ENCODE measurements around the gene CEP70. TPM values are rescaled to one million over a fixed set of nuclear protein-coding genes. Genes with fewer than 3 reads are reported as not detected.

The CEP70 gene
- total RNA-seq, 2 experiments from 2014 or later: 10.0 to 11.2 TPM

DNA sequence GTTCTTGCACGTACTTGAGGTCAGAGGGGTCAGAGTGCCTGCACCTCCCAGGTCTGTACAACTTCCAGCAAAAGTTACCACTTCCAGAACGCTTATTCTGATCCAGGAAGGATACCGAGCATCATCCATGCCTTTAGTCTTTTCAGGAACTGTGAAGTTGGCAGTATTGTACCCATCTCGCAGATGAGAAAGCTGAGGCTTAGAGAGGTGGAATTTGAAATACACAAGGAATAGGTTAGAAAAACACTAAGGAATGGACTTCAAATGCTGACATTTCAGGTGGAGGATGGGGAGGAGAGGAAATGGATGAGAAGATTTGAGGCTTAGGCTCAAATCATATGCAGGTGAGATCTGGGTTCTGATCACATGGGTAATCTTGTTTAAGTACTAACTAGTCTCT is 148.4 kb downstream of the CEP70 start:
- no peak for DNase-seq
- H3K36me3 Mint-ChIP-seq: no peaks in the 10 kb centered on the region
- H3K4me3 Mint-ChIP-seq: no peak overlapping the region
- H3K27me3 Mint-ChIP-seq: no peaks in the 10 kb centered on the region
- no peaks in the 10 kb centered on the region for H3K4me1 Mint-ChIP-seq
- no peak overlapping the region for H3K27ac Mint-ChIP-seq
- no peaks in the 10 kb centered on the region for H3K9me3 Mint-ChIP-seq

DNA sequence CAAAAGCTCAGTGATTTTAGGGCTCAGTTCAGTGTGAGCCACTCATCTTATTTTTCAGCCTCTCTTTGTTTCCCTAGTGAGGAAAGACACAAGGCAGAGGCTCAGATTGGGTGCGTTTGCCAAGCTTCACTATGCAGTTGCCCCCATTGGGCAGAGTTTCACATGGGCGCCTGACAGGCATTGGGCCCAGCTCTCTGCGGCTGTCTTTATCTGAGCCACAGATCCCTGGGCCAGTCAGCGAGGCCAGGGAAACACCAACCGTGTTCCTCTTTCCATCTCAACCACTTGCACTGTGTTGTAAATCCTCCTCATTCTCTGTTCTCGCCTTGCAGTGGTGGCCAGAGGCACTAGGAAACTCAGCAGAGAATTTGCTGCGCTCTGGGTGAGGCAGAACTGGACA is 148.8 kb downstream of the CEP70 start:
- Mint-ChIP-seq H3K9me3 (no peaks in the 10 kb centered on the region), H3K4me3 (no peak overlapping the region), H3K27ac (no peak overlapping the region), H3K4me1 (no peaks in the 10 kb centered on the region), H3K36me3 (no peaks in the 10 kb centered on the region), H3K27me3 (no peaks in the 10 kb centered on the region)
- DNase-seq: no peak

Other genes starting within 250 kb of the CEP70 start
- under 1 TPM; 0.16 to 0.54 TPM for gene MRAS, start 245.7 kb downstream of the CEP70 start, total RNA-seq
- gene ESYT3, start 159.6 kb downstream of the CEP70 start, total RNA-seq: under 1 TPM; 0.21 to 0.52 TPM
- gene FAIM, start 14.5 kb upstream of the CEP70 start, total RNA-seq: 1 to 10 TPM; 7.9 to 8.3 TPM
- 10 to 100 TPM; 17.4 to 20.5 TPM for gene PIK3CB, start 240.7 kb upstream of the CEP70 start, total RNA-seq

All from activated naive CD8-positive, alpha-beta T cell treated with anti-CD3 and anti-CD28 coated beads for 36 hours (primary cell).